Liver (tissue), 9 donors: ENCODE data around the gene EMC6. TPM values are rescaled to one million over a fixed set of nuclear protein-coding genes. Genes with fewer than 3 reads are reported as not detected.

ENCODE experiments used
- DNase-seq: peaks from one replicate; pipeline ENCODE4 v3.0.0-alpha.2; 2017; ENCODE audit warnings: low spot score
- H3K27ac ChIP-seq, 2 donors: one replicate each; pipeline ENCODE4 v1.7.0; 2013; ENCODE audit warnings: inconsistent platforms in 2 of 2, low read length in 2 of 2, control low read depth in 1 of 2, low read depth in 1 of 2, mild to moderate bottlenecking in 1 of 2
- H3K27me3 ChIP-seq, 4 donors: one replicate each; pipeline versions ENCODE4 v1.6.1 to v1.7.0; 2013; ENCODE audit warnings: low read length in 3 of 4, inconsistent platforms in 1 of 4, mild to moderate bottlenecking in 1 of 4, moderate library complexity in 1 of 4; ENCODE audit not compliant: control insufficient read depth in 4 of 4, insufficient read depth in 4 of 4
- H3K36me3 ChIP-seq, 4 donors: one replicate each; pipeline versions ENCODE4 v1.6.1 to v1.7.0; 2013; ENCODE audit warnings: low read length in 3 of 4, mild to moderate bottlenecking in 3 of 4, low read depth in 1 of 4, moderate library complexity in 1 of 4; ENCODE audit not compliant: control insufficient read depth in 4 of 4, insufficient read depth in 3 of 4
- H3K4me1 ChIP-seq, 4 donors: one replicate each; pipeline versions ENCODE4 v1.6.1 to v1.7.0; 2013; ENCODE audit warnings: low read length in 3 of 4, mild to moderate bottlenecking in 3 of 4, moderate library complexity in 1 of 4; ENCODE audit not compliant: control insufficient read depth in 4 of 4, insufficient read depth in 4 of 4
- H3K4me3 ChIP-seq, 3 donors: one replicate each; pipeline versions ENCODE4 v1.6.1 to v1.7.0; 2013; ENCODE audit warnings: low read length in 3 of 3, control low read depth in 1 of 3, low read depth in 1 of 3, mild to moderate bottlenecking in 1 of 3
- H3K9ac ChIP-seq, 2 donors: one replicate each; pipeline ENCODE4 v1.7.0; 2013; ENCODE audit warnings: low read length in 2 of 2, mild to moderate bottlenecking in 2 of 2, moderate library complexity in 2 of 2, control low read depth in 1 of 2, low read depth in 1 of 2
- H3K9me3 ChIP-seq, 4 donors: one replicate each; pipeline versions ENCODE4 v1.6.1 to v1.7.0; 2013; ENCODE audit warnings: low read length in 3 of 4; ENCODE audit not compliant: control insufficient read depth in 4 of 4
- EGR1 ChIP-seq, 2 donors: IDR thresholded peaks; 2 replicates each; pipeline ENCODE4 v1.6.1; 2016 to 2018; ENCODE audit warnings: antibody characterized with exemption in 2 of 2, low read depth in 2 of 2
- FOXA1 ChIP-seq: IDR thresholded peaks from 2 replicates; pipeline ENCODE4 v1.6.1; 2016; ENCODE audit warnings: antibody characterized with exemption
- FOXA2 ChIP-seq: IDR thresholded peaks from 2 replicates; pipeline ENCODE4 v1.6.1; 2016; ENCODE audit warnings: antibody characterized with exemption
- GABPA ChIP-seq, 2 donors: IDR thresholded peaks in 1 of 2; conservative IDR thresholded peaks in 1 of 2; 2 replicates each; pipeline ENCODE4 v1.6.1; 2016; ENCODE audit warnings: antibody characterized with exemption in 2 of 2, mild to moderate bottlenecking in 1 of 2, moderate library complexity in 1 of 2
- HNF4A ChIP-seq, 2 donors: conservative IDR thresholded peaks; 2 replicates each; pipeline ENCODE4 v1.6.1; 2016; ENCODE audit warnings: antibody characterized with exemption in 2 of 2, mild to moderate bottlenecking in 2 of 2
- HNF4G ChIP-seq: IDR thresholded peaks from 2 replicates; pipeline ENCODE4 v1.6.1; 2016; ENCODE audit warnings: antibody characterized with exemption
- JUND ChIP-seq, 2 donors: IDR thresholded peaks; 2 replicates each; pipeline ENCODE4 v1.6.1; 2016; ENCODE audit warnings: antibody characterized with exemption in 2 of 2
- NR2F2 ChIP-seq: IDR thresholded peaks from 2 replicates; pipeline ENCODE4 v1.6.1; 2016; ENCODE audit warnings: antibody characterized with exemption
- RAD21 ChIP-seq, 2 donors: IDR thresholded peaks; 2 replicates each; pipeline ENCODE4 v1.6.1; 2016; ENCODE audit warnings: antibody characterized with exemption in 2 of 2, mild to moderate bottlenecking in 2 of 2
- SP1 ChIP-seq: IDR thresholded peaks from 2 replicates; pipeline ENCODE4 v1.6.1; 2018; ENCODE audit warnings: antibody characterized with exemption, mild to moderate bottlenecking
- TAF1 ChIP-seq: conservative IDR thresholded peaks from 2 replicates; pipeline ENCODE4 v1.6.1; 2016; ENCODE audit warnings: antibody characterized with exemption, mild to moderate bottlenecking
- YY1 ChIP-seq: IDR thresholded peaks from 2 replicates; pipeline ENCODE4 v1.6.1; 2016; ENCODE audit warnings: antibody characterized with exemption, mild to moderate bottlenecking
- WGBS: extraction: QIAGEN DNeasy Blood & Tissue Kit; methylation state at CpG from one replicate; pipeline ENCODE4 v1.1.7; 2013; 5-methylcytosine and 5-hydroxymethylcytosine counted together
- polyA plus RNA-seq, 2 donors: library from polyadenylated mRNA; stranded (reverse) in 1 of 2; unstranded in 1 of 2; fragments of 200-250 nt in 1 of 2; fragments of >200 nt in 1 of 2; fragmentation: Nextera tagmentation in 1 of 2; extraction: Ambion mirVana in 1 of 2; gene quantifications; one replicate each; pipeline versions ENCODE4 v1.2.1 to v1.2.3, GENCODE V29; 2013 to 2015
- total RNA-seq, 2 donors: library from RNA; depleted of rRNA; stranded (reverse); fragments of >200 nt; gene quantifications; one replicate each; pipeline ENCODE4 v1.2.3, GENCODE V29; 2014
- TF ChIP-seq, protein P1 (sequence below): fragments of 150-350 bp; IDR thresholded peaks from 2 replicates; pipeline ENCODE4 v1.5.1; 2017; ENCODE audit warnings: improper control_type of control experiment, low read depth, low read length; ENCODE audit not compliant: missing input control
- TF ChIP-seq, protein P2 (sequence below): IDR thresholded peaks from 2 replicates; pipeline ENCODE4 v1.6.1; 2016; ENCODE audit warnings: antibody characterized with exemption, mild to moderate bottlenecking
- TF ChIP-seq, protein P3 (sequence below): IDR thresholded peaks from 2 replicates; pipeline ENCODE4 v1.6.1; 2016; ENCODE audit warnings: antibody characterized with exemption
- TF ChIP-seq, protein P4 (sequence below): IDR thresholded peaks from 2 replicates; pipeline ENCODE4 v1.6.1; 2016; ENCODE audit warnings: antibody characterized with exemption
- donor health status: healthy.
- donor health status: healthy.
- donor health status: healthy.
- donor health status: healthy.
- donor health status: healthy.

EMC6 gene
- total and polyA plus RNA-seq, 4 donors = 12.3 to 107 (median 47.6) TPM

DNA sequence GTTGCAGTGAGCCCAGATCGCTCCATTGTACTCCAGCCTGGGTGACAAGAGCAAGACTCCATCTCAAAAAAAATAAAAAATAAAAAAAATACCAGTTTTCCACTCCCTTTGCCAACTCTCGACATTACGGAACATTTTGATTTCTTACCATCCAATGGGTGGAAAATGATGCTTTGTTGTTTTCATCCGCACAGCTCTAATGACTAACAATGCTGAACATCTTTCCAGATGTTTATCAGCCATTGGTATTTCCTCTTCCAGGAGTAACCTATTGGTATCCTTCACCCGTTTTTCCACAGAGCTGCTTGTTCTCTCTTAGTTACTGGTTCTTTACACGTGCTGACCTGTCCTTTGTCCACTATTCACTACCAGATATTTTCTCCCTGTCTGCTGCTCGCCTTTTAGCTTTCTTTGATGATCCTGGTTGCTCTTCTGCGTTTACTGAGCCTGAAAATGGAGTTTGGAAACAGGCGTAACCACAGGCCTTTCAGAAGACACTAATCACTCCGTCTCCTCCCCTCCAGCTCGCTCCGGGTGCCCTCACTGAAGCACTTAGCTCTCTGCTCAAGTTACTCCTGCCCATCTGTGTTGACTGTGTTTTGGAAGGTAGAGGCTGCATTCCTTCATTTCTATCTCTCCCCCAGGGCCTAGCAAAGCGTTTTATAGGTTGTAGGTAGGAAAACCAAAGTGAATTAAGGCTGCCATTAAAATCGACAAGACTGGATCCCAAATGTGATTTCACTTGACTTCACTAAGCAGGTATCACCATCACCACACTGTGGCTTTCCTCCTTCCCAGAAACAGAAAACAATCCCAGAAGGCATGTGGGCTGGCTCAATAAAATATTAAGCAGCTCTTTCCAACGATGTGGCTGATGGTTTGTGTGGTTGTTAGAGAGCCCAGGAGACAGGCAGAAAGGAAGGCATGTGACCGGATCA, 41.5 kb upstream of the EMC6 start:
- Histone ChIP-seq H3K27me3 (no peaks in the 10 kb centered on the region), H3K36me3 (peaks cover 13 to 65% (median 58%) of the 10 kb centered on the region in 4 donors), H3K9ac (no peak overlapping the region), H3K4me3 (no peak overlapping the region), H3K27ac (no peak overlapping the region), H3K4me1 (no peaks in the 10 kb centered on the region), H3K9me3 (no peaks in the 10 kb centered on the region)
- TF ChIP-seq GABPA (IDR thresholded peaks at IDR 0.05 in 1 of 2, conservative IDR thresholded peaks at IDR 0.05 in 1 of 2) = no peak
- TF ChIP-seq, protein P1, sequence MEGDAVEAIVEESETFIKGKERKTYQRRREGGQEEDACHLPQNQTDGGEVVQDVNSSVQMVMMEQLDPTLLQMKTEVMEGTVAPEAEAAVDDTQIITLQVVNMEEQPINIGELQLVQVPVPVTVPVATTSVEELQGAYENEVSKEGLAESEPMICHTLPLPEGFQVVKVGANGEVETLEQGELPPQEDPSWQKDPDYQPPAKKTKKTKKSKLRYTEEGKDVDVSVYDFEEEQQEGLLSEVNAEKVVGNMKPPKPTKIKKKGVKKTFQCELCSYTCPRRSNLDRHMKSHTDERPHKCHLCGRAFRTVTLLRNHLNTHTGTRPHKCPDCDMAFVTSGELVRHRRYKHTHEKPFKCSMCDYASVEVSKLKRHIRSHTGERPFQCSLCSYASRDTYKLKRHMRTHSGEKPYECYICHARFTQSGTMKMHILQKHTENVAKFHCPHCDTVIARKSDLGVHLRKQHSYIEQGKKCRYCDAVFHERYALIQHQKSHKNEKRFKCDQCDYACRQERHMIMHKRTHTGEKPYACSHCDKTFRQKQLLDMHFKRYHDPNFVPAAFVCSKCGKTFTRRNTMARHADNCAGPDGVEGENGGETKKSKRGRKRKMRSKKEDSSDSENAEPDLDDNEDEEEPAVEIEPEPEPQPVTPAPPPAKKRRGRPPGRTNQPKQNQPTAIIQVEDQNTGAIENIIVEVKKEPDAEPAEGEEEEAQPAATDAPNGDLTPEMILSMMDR = no peak
- no peak for TF ChIP-seq HNF4G
- no peak for TF ChIP-seq NR2F2
- no peak for TF ChIP-seq EGR1 (IDR thresholded peaks at IDR 0.05; ENCODE audit: low read depth in 2 of 2)
- no peak for TF ChIP-seq RAD21 (IDR thresholded peaks at IDR 0.05)
- TF ChIP-seq, protein P2, sequence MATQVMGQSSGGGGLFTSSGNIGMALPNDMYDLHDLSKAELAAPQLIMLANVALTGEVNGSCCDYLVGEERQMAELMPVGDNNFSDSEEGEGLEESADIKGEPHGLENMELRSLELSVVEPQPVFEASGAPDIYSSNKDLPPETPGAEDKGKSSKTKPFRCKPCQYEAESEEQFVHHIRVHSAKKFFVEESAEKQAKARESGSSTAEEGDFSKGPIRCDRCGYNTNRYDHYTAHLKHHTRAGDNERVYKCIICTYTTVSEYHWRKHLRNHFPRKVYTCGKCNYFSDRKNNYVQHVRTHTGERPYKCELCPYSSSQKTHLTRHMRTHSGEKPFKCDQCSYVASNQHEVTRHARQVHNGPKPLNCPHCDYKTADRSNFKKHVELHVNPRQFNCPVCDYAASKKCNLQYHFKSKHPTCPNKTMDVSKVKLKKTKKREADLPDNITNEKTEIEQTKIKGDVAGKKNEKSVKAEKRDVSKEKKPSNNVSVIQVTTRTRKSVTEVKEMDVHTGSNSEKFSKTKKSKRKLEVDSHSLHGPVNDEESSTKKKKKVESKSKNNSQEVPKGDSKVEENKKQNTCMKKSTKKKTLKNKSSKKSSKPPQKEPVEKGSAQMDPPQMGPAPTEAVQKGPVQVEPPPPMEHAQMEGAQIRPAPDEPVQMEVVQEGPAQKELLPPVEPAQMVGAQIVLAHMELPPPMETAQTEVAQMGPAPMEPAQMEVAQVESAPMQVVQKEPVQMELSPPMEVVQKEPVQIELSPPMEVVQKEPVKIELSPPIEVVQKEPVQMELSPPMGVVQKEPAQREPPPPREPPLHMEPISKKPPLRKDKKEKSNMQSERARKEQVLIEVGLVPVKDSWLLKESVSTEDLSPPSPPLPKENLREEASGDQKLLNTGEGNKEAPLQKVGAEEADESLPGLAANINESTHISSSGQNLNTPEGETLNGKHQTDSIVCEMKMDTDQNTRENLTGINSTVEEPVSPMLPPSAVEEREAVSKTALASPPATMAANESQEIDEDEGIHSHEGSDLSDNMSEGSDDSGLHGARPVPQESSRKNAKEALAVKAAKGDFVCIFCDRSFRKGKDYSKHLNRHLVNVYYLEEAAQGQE = no peak
- TF ChIP-seq FOXA2 = no peak
- no peak for TF ChIP-seq HNF4A (conservative IDR thresholded peaks at IDR 0.05)
- TF ChIP-seq, protein P3, sequence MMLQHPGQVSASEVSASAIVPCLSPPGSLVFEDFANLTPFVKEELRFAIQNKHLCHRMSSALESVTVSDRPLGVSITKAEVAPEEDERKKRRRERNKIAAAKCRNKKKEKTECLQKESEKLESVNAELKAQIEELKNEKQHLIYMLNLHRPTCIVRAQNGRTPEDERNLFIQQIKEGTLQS = no peak
- no peak for TF ChIP-seq FOXA1
- no peak for TF ChIP-seq TAF1
- no peak for TF ChIP-seq JUND (IDR thresholded peaks at IDR 0.05)
- no peak for TF ChIP-seq SP1
- no peak for TF ChIP-seq YY1
- TF ChIP-seq, protein P4, sequence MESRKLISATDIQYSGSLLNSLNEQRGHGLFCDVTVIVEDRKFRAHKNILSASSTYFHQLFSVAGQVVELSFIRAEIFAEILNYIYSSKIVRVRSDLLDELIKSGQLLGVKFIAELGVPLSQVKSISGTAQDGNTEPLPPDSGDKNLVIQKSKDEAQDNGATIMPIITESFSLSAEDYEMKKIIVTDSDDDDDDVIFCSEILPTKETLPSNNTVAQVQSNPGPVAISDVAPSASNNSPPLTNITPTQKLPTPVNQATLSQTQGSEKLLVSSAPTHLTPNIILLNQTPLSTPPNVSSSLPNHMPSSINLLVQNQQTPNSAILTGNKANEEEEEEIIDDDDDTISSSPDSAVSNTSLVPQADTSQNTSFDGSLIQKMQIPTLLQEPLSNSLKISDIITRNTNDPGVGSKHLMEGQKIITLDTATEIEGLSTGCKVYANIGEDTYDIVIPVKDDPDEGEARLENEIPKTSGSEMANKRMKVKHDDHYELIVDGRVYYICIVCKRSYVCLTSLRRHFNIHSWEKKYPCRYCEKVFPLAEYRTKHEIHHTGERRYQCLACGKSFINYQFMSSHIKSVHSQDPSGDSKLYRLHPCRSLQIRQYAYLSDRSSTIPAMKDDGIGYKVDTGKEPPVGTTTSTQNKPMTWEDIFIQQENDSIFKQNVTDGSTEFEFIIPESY = no peak
- 87% methylated on average over 16 of the region's 16 CpGs for WGBS
- DNase-seq = no peak
